GM12874 (cell line): ENCODE results near the gene LRRFIP1.
A peak's percentile ranks its signal among the peaks of the same experiment; 100 is the strongest.

ENCODE experiments used
- CTCF ChIP-seq: IDR thresholded peaks from 2 replicates; pipeline ENCODE4 v1.5.1; 2011; ENCODE audit warnings: low read depth, mild to moderate bottlenecking, control low read depth, low read length, moderate library complexity; ENCODE audit not compliant: insufficient read depth

Gene LRRFIP1

GRCh38 chr2:237744613-237745249, 117.3 kb downstream of the LRRFIP1 start:
- peak; percentile 88 for TF ChIP-seq CTCF

GRCh38 chr2:237745250-237745613, 117.8 kb downstream of the LRRFIP1 start:
- TF ChIP-seq CTCF = no peak

GRCh38 chr2:237746302-237747080, 119.1 kb downstream of the LRRFIP1 start:
- TF ChIP-seq CTCF = no peak

- no peak for TF ChIP-seq CTCF
Observed at GRCh38 chr2:237747189-237747588, 119.8 kb downstream of the LRRFIP1 start.

- TF ChIP-seq CTCF = no peak
Observed at GRCh38 chr2:237749002-237749401, 121.6 kb downstream of the LRRFIP1 start.

- TF ChIP-seq CTCF = no peak
Observed at GRCh38 chr2:237749961-237750360, 122.6 kb downstream of the LRRFIP1 start.

- TF ChIP-seq CTCF = no peak
Observed at GRCh38 chr2:237752761-237753165, 125.4 kb downstream of the LRRFIP1 start.
